IPS-NIHi11 (cell line): Measurements from ENCODE around the gene EPHA5.
"Not testable (repeated sequence)": the region's sequence is repeated elsewhere in the genome, so short reads cannot be mapped to it uniquely, and the experiment has no call there.

Experiments used
- DNase-seq: peaks from one replicate; pipeline ENCODE4 v3.0.0; 2012; ENCODE audit warnings: mixed read lengths, low spot score

The EPHA5 gene

GRCh38 chr4:65367306-65367705 lies 303.0 kb downstream of the EPHA5 start:
- no peak for DNase-seq

GRCh38 chr4:65358914-65359313 lies 311.4 kb downstream of the EPHA5 start:
- DNase-seq = no peak

- DNase-seq = no peak
Observed at GRCh38 chr4:65353098-65353497, 317.2 kb downstream of the EPHA5 start.

- DNase-seq = no peak
Observed at GRCh38 chr4:65344278-65344825, 325.9 kb downstream of the EPHA5 start.

- DNase-seq = no peak
Observed at GRCh38 chr4:65343342-65343741, 326.9 kb downstream of the EPHA5 start.

- no peak for DNase-seq
Observed at GRCh38 chr4:65341557-65341956, 328.7 kb downstream of the EPHA5 start.

GRCh38 chr4:65340382-65341109 lies 329.7 kb downstream of the EPHA5 start:
- no peak for DNase-seq

- no peak for DNase-seq
Observed at GRCh38 chr4:65337371-65337770, 332.9 kb downstream of the EPHA5 start.

GRCh38 chr4:65336465-65336864 lies 333.8 kb downstream of the EPHA5 start:
- DNase-seq = no peak

GRCh38 chr4:65316534-65316933 lies 353.8 kb downstream of the EPHA5 start:
- DNase-seq = no peak

GRCh38 chr4:65311120-65311519 lies 359.2 kb downstream of the EPHA5 start:
- no peak for DNase-seq

- DNase-seq = no peak
Observed at GRCh38 chr4:65310586-65310985, 359.7 kb downstream of the EPHA5 start.

GRCh38 chr4:65308626-65309025 lies 361.7 kb downstream of the EPHA5 start:
- DNase-seq = not testable (repeated sequence)

- DNase-seq = no peak
Observed at GRCh38 chr4:65302145-65302544, 368.1 kb downstream of the EPHA5 start.

- DNase-seq = no peak
Observed at GRCh38 chr4:65296246-65296645, 374.0 kb downstream of the EPHA5 start.

GRCh38 chr4:65287071-65287470 lies 383.2 kb downstream of the EPHA5 start:
- DNase-seq = no peak
